ENCODE results near the gene AKAP1.

- TF ChIP-seq EZH2 (IDR thresholded peaks at IDR 0.05; ENCODE audit: insufficient read depth, poor library complexity, severe bottlenecking) (no peak), EZH2phosphoT487 (IDR thresholded peaks at IDR 0.05; ENCODE audit: insufficient read depth, low read depth) (no peak)
These were observed 17.9 kb upstream of the AKAP1 start for GRCh38 chr17:57067162-57067561.
